Stimulated activated naive CD4-positive, alpha-beta T cell (primary cell): ENCODE data around the gene RPIA.
"Not testable (repeated sequence)": the region's sequence is repeated elsewhere in the genome, so short reads cannot be mapped to it uniquely, and the experiment has no call there.

Experiments used
- DNase-seq, 6 experiments: peaks; one replicate each; lab custom pipeline; 2025; lab: John Stamatoyannopoulos, UW

Gene RPIA

DNA sequence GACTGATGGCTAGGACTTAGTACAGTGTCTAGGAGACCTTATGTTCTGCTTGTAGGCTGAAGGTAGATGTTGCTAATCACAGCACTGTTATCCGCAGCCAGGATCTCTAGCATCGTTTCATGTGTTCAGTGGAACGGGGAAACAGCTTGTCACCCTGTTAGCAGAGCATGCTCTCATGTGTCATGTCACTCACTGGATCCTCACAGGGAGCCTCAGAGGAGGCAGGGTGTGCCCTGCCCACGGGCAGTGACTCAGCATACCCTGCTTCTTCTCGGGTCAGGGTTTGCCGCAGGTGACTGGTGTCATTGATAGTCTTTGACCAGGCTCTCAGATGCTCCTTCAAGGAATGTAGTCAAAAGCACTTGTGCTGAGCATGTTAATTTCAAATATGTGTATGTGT, 44.4 kb downstream of the RPIA start:
- no peak for DNase-seq

DNA sequence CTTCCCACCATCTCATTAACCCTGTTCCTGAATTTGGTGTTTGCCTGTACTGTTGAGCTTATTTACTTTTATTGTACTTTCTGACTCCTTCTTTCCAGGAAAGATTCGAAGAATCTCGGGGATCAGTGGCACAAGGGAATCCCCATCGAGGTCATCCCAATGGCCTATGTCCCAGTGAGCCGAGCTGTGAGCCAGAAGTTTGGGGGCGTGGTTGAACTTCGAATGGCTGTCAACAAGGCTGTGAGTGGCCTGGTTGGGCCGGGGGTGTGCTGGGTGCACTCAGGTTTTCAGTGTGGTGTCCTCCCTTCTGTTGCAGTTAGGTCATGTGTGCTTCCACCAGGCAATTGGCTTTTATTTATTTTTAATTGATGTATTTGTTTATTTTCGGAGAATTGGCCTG, 45.0 kb downstream of the RPIA start:
- DNase-seq = no peak

DNA sequence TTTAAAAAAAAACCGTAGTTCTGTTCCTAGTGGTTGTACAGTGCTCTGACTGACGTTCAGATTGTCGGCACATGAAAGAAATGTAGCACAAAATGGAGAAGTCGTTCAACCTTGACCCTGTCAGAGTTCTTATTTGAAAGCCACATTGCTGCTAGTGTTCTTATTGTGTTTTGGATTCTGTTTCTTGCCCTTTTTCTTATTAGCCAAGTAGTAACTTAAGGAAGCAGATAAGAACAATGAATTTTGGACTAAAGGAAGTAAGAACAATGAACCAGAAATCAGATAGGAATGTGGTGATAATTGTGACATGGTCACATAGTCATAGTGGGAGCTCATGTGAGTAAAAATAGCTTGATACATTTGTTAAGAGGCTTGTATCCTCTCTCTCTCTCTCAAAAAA, 45.9 kb downstream of the RPIA start:
- DNase-seq = no peak

DNA sequence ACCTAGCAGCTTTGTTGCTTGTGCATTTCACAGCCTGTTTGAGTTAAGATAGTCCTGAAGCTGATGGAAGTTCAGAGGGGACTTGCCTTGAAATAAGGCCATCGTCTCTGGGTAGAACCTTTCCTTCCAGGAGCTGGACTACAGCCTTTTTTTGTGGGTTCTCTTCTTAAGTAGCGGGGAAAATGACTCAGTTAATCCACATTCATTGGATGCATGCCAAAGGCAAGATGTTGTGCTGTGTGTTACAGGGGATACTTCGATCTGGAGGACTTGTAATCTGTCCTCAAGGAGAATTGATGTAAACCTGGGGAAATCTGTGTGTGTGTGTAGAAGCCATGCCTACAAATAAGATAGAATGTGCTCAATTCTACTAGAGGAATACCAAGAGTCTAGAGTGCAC, 46.8 kb downstream of the RPIA start:
- no peak for DNase-seq

DNA sequence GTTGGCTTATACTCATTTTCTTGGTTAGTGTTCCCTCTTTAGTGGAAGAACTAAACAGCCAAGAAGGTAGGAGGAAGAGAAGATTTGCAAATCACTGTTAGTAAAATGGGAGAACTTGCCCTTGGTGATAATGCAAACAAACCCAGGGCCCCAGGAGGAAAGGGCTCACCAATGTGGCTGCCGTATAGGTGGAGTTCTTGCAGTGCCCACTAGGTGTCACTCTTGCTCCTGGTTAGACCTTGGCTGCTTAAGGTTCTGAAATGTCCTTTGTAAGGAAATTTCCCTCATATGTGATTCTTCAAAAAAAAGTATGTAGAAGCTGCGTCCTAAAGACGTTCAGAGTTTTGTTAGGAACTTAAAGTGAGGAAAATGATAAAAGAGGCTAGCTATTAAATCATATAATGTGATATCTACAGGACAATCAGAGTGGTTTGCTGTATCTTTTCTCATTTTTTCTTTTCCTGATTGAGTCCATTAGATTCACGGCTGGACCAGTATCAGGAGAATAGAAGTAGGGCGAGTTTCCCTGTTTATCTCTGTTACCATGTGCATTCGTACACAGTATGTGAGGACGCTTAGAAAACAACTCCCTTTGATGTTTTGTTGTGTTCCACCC, 48.6 kb downstream of the RPIA start:
- DNase-seq = peak; percentile 31 to 82 (median 60)

DNA sequence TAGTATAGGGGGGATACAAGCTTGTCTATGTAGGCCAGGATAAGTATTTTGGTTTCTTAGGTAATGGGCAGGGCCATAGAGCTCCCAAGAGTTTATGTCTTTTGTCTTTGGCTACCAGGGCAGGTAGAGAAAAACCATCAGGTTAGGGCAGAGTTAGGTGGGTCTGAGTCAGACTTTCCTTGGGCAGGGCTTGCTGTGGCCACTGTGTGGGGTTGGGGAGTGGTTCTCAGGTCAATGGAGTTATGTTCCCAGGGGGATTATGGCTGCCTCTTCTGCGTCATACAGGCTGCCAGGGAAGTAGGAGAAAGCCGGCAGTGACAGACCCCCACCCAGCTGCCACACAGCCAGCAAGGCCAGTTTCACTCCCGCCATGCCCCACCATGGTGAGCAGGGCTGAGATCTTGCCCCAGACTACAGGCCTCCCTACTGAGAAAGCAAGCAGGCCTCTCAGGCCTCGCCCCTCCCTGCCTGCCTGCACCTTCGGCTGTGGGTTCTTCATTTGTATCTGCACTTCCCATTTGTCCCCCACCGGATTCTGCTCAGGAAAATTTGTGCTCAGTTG, 55.5 kb downstream of the RPIA start:
- no peak for DNase-seq

DNA sequence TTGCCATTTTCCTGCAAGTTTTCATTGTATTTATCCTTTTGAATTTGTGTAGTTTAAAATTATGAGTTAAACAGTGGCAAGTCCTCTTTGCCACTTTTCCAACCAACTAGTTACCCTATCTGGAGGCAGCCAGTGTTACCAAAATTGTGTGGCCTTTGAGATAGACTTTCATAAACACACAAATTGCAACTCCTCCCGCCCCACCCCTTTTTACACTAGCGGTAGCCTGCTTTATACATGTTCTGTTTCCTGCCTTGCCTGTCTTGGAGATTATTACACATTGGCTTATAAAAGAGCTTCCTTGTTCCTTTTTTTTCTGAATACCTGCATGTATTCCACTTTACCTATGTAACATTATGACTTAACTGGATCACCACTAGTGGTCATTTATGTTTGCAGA, 56.5 kb downstream of the RPIA start:
- peak in 2 of 6 experiments; percentile 9 to 19 for DNase-seq

DNA sequence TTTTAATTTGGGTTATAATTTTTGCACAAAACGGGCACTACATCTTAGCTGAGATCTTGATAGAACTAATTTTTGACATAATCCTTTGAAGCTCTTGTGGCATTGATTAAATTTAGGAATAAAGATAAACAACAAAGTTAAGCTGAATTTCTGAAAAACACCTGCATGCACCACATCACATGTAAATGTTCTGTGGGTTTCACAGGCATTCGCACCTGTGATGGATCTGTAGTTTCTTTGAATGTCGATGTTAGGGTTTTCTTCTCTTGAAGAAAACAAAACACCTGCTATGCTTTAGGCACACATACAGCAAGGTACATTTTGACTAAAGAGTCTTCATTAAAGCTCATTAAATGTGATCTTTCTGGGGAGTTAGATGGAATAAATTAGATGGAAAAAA, 60.3 kb downstream of the RPIA start:
- DNase-seq = peak in 4 of 6 experiments; percentile 17 to 75 (median 72)

DNA sequence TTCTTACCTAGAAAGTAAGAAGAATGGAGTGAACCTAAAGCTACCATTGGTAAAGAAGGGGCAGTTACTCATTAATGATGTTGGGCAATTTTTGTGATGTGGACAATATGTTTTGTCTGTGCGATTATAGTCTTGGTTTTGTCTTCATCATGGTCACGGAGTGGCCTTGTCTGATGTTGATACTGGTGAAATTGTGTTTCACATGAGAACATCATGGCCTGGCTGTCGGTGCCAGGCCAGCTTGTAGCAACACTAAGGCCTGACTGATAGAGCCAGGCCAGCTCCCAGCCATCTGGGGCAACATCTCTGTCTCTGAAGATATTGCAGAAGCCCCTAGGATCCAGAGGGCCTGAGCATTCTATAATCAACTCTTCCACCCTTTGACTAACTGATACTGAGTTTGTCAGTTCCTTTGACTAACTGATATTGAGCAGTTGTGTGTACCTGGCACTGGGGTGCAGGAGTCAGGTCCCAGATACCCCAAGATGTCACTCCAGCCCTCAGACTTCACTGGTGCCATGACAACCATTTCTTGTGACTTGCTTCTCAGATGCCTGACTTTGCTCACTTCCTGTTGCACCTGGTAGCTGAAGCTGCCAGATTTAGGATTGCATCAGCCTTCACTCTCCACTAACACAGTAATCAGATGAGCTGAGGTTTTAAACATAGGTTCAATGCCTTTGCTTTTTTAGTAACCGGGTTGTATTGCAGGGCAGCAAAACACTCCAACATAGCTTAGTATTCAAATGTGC, 62.5 kb downstream of the RPIA start:
- peak in 5 of 6 experiments; percentile 11 to 80 (median 72) for DNase-seq

DNA sequence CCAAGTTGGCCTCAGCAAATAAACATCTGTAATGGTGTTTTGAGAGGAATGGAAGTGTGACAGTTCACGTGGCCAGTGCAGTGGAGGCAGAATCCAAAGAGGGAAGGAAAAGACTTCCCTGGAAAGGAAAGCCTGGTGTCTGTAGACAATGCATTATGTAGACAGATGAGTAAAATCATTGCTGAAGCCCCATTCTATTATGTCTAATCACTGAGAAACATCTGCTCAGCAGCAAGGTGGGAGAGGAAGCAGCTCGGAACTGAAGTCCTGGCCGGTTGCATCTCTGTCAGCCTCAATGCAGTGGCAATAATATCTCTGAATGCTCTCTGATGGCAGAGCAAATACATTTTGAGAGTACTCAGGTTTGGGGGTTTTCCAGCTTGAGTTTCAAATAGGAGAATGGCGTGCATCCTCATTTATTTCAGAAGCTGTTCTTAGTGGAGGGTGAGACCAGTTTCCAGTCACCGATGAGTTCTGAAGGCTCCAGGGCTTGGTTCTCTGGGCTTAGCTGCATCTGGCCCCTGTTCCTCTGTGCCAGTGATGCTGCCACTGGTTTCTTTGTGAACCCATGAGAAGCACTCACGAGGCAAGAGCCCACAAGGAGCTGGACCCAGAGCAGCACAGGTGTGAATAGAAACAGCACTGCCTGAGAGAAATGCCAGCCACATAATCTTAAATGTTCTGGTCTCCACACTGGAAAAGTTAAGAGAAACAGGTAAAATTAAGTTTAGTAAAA, 63.3 kb downstream of the RPIA start:
- peak in 1 of 6 experiments; percentile 5 for DNase-seq

DNA sequence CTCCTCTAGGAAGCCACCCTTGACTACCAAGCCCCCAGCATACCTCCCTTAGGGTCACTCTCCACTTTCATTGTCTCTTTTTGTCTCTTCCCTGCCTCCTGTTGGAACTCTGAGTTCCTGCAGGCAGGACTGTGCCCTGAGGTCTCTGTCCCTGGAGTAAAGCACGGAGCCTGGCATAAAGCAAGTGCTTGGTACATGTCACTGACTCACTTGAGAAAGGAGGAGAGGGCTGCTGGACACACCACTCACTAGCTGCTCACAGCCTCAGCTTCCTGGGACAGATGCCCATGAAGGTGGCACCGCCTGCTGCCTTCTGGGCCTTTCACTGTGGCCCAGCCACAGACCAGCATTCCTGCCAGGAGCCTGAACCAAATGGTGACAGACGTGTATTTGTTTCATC, 64.4 kb downstream of the RPIA start:
- no peak for DNase-seq

DNA sequence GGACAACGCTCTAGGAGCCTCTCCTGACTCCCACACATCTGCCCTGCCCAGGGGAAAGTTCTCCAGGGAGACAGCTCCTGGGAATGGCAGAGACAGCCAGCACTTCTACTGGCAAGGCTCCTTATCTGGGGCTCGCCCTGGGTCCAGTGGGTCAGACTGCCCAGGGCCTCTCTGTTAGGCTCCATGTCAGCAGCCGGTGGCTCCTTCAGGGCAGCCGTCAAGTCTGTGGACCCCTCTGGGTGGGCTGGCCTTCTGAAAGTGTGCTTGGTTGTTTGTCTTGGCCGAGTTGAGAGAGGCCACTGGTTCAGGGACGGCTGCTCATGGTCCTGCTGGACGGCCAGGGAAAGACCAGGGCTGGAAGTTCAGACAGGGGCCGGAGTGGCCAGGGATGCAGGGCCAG, 65.6 kb downstream of the RPIA start:
- DNase-seq = no peak

DNA sequence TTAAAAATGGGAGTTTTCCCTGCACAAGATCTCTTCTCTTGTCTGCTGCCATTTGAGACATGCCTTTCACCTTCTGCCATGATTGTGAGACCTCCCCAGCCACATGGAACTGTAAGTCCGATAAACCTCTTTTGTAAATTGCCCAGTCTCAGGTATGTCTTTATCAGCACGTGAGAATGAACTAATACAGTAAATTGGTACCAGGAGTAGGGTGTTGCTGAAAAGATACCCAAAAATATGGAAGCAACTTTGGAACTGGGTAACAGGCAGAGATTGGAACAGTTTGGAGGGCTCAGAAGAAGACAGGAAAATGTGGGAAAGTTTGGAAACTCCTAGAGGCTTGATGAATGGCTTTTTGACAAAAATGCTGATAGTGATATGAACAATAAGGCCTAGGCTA, 67.2 kb downstream of the RPIA start:
- not testable (repeated sequence) for DNase-seq

DNA sequence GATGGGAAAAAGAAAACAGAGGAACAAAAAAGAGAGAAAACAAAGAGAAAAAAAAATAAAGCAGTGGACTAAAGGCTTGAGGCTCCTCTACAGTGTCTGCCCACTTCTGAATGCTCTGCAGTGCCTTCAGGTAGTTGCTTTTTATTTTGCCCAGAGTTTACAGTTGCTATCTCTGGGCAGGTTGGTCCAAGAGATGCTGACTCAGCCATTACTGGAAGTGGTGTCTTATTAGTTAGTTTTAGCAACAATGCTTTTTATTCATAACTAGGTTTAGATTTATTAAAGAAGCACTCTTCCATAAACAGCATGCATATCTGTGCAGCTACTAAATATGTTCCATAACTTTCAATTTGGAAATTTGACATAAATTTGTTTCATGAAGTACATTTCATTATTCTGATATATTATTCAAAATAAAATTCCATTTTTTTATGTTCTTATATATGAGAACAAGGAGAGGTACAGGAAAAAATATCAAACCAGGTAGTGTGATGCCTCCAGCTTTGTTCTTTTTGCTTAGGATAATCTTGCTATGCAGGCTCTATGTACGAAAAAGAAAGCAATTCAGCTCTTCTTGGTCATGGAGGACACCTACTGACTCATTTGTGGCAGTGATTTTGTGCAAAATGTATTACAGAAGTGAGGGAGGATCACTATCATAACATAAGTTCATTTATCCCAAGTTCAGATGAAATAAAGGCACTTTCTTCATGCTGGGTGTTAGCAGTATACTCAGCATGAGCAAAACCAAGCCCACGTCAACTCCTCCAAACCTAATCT, 69.5 kb downstream of the RPIA start:
- peak in 1 of 6 experiments; percentile 8 for DNase-seq

DNA sequence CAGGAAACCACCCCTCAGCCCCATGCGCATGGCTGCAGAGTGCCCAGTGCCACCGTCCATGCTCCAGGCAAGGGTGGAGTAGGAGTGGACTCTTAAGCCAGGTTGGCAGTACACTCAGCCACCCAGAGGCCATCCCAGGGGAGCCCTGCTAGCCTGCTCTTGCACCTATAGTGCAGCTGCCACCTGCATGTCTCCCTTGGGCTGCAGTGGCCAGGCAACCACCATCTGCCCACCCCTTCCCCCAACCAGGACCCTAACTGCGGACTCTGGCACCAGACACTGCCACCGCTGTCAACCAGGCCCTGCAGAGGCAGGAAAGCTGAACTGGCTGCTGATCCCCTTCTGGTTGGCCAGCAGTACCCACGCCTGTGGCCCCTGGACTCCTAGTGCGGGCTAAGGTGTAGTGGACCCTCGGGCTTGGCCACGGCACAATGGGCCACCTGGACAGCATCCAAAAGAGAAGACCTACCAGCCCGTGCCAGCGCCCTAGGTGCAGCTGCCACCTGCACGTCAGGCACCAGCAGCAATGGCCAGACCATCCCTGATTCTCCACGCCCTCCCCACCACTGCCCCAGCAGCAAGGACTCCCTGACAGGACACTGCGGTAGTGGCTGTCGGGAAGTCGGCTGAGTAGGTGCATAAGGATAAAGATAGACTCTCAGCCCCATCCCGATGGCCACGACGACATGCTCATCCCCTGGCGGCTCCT, 72.8 kb downstream of the RPIA start:
- DNase-seq = no peak

DNA sequence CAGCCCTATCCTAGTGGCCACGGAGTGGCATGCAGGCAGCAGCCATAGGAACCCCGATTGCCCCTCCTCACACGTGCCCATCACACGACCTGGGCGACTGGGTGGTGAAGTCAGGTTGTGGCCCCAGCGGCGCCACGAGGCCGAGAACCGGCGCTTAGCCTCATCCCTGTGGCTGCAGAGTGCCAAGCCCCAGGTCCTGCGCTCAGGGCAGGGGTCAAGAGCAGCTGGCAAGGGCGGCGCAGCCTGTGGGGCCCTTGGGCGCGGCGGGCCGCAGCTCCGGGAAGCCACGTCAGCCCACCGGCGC, 73.3 kb downstream of the RPIA start:
- DNase-seq = no peak

DNA sequence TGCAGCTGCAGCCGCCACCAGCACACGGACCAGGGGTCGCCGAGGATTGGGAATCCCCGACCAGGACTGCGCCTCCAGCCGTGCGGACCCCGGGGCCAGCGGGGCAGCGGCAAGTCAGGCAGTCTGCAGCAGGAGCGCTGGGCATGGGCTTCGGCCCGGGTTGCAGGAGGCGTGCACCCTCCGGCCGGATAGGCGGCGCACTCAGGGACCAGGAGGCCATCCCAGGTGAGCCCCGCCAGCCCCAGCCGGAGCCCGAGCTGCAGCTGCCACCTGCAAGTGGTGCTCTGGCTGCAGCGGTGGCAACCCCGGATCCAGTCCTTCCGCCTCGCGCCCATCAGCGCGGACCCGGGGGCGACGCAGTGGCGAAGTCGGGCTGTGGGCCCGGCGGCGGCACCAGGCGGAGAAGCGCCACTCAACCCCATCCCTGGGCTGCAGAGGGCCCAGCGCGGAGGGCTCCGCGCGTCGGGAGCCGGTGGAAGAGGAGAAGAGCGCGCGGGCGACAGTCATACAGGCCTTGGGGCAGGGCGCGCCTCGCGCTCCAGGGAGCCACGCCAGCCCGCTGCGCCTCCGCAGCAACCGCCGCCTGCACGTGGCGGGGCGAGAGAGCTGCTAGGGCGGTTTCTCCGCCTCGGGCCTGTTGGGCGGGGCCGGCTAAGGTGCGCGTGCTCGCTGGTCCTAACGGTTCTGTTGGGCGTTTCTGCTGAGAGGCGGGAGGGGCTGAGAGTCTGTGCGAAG, 73.8 kb downstream of the RPIA start:
- DNase-seq = peak in 5 of 6 experiments; percentile 22 to 63 (median 53)

DNA sequence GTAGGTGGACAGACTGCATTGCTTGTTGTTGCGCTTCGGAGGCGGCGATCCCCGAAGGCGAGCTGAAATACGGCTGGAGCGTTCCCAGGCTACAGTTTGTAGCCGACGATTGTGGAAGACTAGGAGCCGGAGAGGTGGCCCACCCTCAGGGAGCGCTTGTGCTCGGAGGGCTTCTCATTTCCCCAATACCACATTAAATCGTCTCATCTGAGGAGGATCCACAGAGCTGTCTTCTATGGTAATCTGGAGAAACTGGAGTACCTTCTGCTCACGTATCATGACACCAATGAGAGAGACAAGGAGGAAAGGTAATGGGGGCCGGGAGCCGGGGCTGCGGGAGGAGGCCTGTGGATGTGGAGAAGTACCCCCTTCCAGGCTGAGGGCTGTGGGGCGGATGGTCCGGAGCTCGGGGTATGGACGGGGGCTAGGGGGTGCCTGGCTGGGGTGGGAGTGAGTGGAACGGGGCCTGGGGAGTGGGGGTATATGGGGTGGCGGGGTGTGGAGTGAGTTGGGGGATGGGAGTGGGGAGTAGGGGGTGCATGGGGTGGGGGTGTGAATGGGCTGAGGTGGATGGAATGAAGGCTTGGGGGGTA, 74.5 kb downstream of the RPIA start:
- not testable (repeated sequence) for DNase-seq

DNA sequence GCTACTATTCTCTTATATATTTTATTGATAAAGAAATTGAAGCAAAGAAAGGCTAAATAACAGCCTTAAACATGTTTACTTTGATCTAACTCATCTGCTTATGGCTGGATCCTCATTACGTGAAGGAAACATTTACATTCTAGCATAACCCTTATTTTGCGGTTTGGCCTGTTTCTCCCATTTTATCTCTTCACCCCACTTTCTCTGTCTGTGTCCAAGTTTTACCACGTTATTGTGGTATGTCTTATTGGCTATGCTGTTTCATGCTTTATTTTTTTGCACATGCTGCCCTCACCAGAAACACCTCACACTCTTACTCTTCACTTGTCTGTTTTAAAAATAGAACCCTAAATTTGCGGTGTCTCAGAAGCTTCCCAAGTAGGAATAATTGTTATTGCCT, 78.5 kb downstream of the RPIA start:
- DNase-seq = no peak
